ENCODE measurements around the gene KSR1.

- TF ChIP-seq, protein P1, sequence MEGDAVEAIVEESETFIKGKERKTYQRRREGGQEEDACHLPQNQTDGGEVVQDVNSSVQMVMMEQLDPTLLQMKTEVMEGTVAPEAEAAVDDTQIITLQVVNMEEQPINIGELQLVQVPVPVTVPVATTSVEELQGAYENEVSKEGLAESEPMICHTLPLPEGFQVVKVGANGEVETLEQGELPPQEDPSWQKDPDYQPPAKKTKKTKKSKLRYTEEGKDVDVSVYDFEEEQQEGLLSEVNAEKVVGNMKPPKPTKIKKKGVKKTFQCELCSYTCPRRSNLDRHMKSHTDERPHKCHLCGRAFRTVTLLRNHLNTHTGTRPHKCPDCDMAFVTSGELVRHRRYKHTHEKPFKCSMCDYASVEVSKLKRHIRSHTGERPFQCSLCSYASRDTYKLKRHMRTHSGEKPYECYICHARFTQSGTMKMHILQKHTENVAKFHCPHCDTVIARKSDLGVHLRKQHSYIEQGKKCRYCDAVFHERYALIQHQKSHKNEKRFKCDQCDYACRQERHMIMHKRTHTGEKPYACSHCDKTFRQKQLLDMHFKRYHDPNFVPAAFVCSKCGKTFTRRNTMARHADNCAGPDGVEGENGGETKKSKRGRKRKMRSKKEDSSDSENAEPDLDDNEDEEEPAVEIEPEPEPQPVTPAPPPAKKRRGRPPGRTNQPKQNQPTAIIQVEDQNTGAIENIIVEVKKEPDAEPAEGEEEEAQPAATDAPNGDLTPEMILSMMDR (IDR thresholded peaks at IDR 0.05) = no peak
- no peak for TF ChIP-seq POLR2A (IDR thresholded peaks at IDR 0.05)
Measured at GRCh38 chr17:27666831-27667560, 210.7 kb downstream of the KSR1 start.

Data from uterus (tissue), 2 donors.